ENCODE measurements around the gene RASD2. TPM values are rescaled to one million over a fixed set of nuclear protein-coding genes. Genes with fewer than 3 reads are reported as not detected.
"Not testable (repeated sequence)": the region's sequence is repeated elsewhere in the genome, so short reads cannot be mapped to it uniquely, and the experiment has no call there.

The RASD2 gene
- total RNA-seq, 1 donor from 2014 or later = 3.6 TPM

- peaks cover under 1% of the 10 kb centered on the region for H3K27me3 ChIP-seq (ENCODE audit: low read depth)
- no peak for TF ChIP-seq CTCF (IDR thresholded peaks at IDR 0.05)
- intact Hi-C loops (cut with DNase I) = no loop called here
- H3K9me3 ChIP-seq = no peaks in the 10 kb centered on the region
- H3K4me1 ChIP-seq = no peaks in the 10 kb centered on the region
- H3K27ac ChIP-seq = no peak overlapping the region
- H3K36me3 ChIP-seq = no peaks in the 10 kb centered on the region
- DNase-seq = no peak
- peak; percentile 35 to 42 for ATAC-seq
- no peak overlapping the region for H3K4me3 ChIP-seq
Observed at GRCh38 chr22:35498026-35498800, 42.4 kb upstream of the RASD2 start.

- no peak for DNase-seq
- H3K4me3 ChIP-seq = no peak overlapping the region
- no peak for TF ChIP-seq CTCF (IDR thresholded peaks at IDR 0.05)
- H3K27me3 ChIP-seq (ENCODE audit: low read depth) = peaks cover 13% of the 10 kb centered on the region
- H3K9me3 ChIP-seq = no peaks in the 10 kb centered on the region
- H3K27ac ChIP-seq = no peak overlapping the region
- H3K4me1 ChIP-seq = no peaks in the 10 kb centered on the region
- ATAC-seq = no peak
- H3K36me3 ChIP-seq = no peaks in the 10 kb centered on the region
- intact Hi-C loops (cut with DNase I) = no loop called here
Observed at GRCh38 chr22:35502836-35503235, 37.8 kb upstream of the RASD2 start.

DNA sequence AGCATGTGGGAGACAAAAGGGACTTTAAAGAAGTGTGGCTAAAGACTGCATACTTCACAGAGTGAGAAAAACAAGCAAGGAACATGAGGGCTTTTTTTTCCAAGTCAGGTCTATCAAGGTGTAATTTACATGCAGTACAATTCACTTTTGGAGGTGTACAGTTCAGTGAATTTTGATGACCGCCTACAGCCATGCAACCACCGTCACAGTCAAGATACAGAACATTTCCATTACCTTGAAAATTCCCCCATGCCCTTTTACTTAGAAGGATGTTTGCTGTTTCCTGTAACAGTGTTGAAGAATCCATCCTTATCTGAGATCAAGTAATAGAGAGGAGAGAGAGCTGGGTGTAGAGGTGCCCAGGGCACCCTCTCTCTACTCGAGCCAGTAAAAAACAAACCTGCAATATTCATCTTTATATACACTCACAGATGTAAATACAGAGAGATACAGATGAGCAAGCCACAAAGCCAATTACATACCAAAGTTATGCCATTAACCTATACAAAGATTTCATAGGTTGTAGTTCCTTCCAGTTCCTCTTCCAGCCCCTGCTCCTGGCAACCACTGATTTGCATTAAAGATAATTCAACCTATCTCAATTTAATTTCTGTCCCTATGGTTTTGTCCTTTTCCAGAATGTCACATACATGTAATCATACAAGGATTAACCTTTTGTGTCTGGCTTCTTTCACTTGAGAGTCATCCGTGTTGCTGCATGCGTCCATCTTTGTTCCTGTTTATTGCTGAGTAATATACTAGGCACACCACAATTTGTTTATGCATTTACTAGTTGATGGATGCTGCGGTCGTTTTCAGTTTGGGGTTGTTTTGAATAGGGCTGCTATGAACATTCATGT lies 35.0 kb upstream of the RASD2 start:
- Histone ChIP-seq H3K4me1 (no peaks in the 10 kb centered on the region), H3K9me3 (no peaks in the 10 kb centered on the region), H3K27ac (no peak overlapping the region), H3K4me3 (no peak overlapping the region), H3K27me3 (ENCODE audit: low read depth) (peaks cover 13% of the 10 kb centered on the region), H3K36me3 (no peaks in the 10 kb centered on the region)
- intact Hi-C loops (cut with DNase I) = no loop called here
- no peak for TF ChIP-seq CTCF (IDR thresholded peaks at IDR 0.05)
- ATAC-seq (no peak), DNase-seq (no peak)

DNA sequence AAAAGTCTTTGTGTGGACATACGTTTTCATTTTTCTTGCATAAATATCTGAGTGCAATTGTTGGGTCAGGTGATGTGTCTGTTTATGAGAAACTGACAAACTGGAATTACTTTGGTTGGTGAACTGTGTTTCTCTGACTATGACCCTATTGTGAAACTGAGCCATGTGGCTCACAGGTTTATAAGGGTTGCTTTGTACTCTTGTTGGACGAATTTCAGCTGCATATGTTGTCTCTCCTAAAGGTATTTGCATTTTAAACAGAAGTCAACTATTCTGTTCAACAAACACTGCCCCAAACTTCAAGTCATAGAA lies 34.4 kb upstream of the RASD2 start:
- Histone ChIP-seq H3K4me3 (no peak overlapping the region), H3K36me3 (no peaks in the 10 kb centered on the region), H3K27ac (no peak overlapping the region), H3K4me1 (no peaks in the 10 kb centered on the region), H3K27me3 (ENCODE audit: low read depth) (peaks cover 13% of the 10 kb centered on the region), H3K9me3 (no peaks in the 10 kb centered on the region)
- intact Hi-C loops (cut with DNase I) = no loop called here
- no peak for DNase-seq
- no peak for TF ChIP-seq CTCF (IDR thresholded peaks at IDR 0.05)
- ATAC-seq = no peak

GRCh38 chr22:35507851-35508250 lies 32.8 kb upstream of the RASD2 start:
- H3K9me3 ChIP-seq; ATAC-seq; H3K36me3 ChIP-seq; H3K27ac ChIP-seq; intact Hi-C loops (cut with DNase I); H3K4me3 ChIP-seq; H3K4me1 ChIP-seq; DNase-seq: not testable (repeated sequence)
- peaks cover 13% of the 10 kb centered on the region for H3K27me3 ChIP-seq (ENCODE audit: low read depth)

DNA sequence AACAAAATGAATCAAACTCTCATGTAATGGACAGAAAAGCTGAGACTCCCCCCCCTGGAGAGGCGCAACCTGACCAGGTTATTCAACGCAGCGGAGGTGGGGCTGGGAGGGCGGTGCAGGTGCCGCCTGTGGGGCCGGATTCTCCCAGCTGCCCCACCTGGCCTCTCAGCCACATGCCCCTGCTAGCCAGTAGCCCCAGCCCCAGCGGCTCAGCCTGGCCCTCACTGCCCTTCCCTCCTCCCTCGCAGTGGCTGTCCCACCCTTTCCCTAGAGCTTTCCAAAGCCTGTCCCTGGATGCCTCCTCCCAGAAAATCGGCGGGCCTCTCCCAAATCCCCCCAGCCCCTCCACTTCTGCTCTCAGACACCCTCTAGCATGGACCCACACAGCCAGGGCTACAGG lies 31.2 kb upstream of the RASD2 start:
- peaks cover under 1% of the 10 kb centered on the region for H3K27me3 ChIP-seq (ENCODE audit: low read depth)
- intact Hi-C loops (cut with DNase I) = no loop called here
- H3K36me3 ChIP-seq = no peaks in the 10 kb centered on the region
- ATAC-seq (no peak), DNase-seq (no peak)
- no peak overlapping the region for H3K4me3 ChIP-seq
- no peak for TF ChIP-seq CTCF (IDR thresholded peaks at IDR 0.05)
- no peaks in the 10 kb centered on the region for H3K9me3 ChIP-seq
- no peak overlapping the region for H3K27ac ChIP-seq
- H3K4me1 ChIP-seq = no peaks in the 10 kb centered on the region
